Parathyroid adenoma (tissue), 2 donors: Measurements from ENCODE around the gene VSIR.

Experiments
- H2AFZ ChIP-seq: fragments of 300-600 bp; sonication (generic); one replicate; pipeline ENCODE4 v1.7.0; 2017; ENCODE audit warnings: antibody characterized with exemption, mild to moderate bottlenecking
- H3K27ac ChIP-seq: fragments of 300-600 bp; sonication (generic); one replicate; pipeline ENCODE4 v1.7.0; 2017
- H3K27me3 ChIP-seq: fragments of 300-600 bp; sonication (generic); one replicate; pipeline ENCODE4 v1.7.0; 2017; ENCODE audit warnings: low read length; ENCODE audit not compliant: control insufficient read depth, insufficient read depth
- H3K36me3 ChIP-seq: fragments of 300-600 bp; sonication (generic); one replicate; pipeline ENCODE4 v1.7.0; 2017; ENCODE audit warnings: low read length; ENCODE audit not compliant: control insufficient read depth, insufficient read depth
- H3K4me1 ChIP-seq: fragments of 300-600 bp; sonication (generic); one replicate; pipeline ENCODE4 v1.7.0; 2017; ENCODE audit warnings: control low read depth
- H3K4me2 ChIP-seq: fragments of 300-600 bp; sonication (generic); one replicate; pipeline ENCODE4 v1.7.0; 2017; ENCODE audit warnings: low read length
- H3K4me3 ChIP-seq: fragments of 300-600 bp; sonication (generic); one replicate; pipeline ENCODE4 v1.7.0; 2017; ENCODE audit warnings: low read depth, low read length
- H3K79me2 ChIP-seq: fragments of 300-600 bp; sonication (generic); one replicate; pipeline ENCODE4 v1.7.0; 2017; ENCODE audit warnings: control low read depth
- H3K9ac ChIP-seq: fragments of 300-600 bp; sonication (generic); one replicate; pipeline ENCODE4 v1.7.0; 2017; ENCODE audit warnings: mild to moderate bottlenecking
- H3K9me3 ChIP-seq: fragments of 300-600 bp; sonication (generic); one replicate; pipeline ENCODE4 v1.7.0; 2017; ENCODE audit warnings: low read length; ENCODE audit not compliant: control insufficient read depth
- TF ChIP-seq, protein P1 (sequence below): fragments of 300-600 bp; sonication (generic); IDR thresholded peaks from one replicate; pipeline ENCODE4 v1.7.0; 2017; ENCODE audit warnings: antibody characterized with exemption, mild to moderate bottlenecking
- donor health status: primary hyperparathyroidism.

VSIR gene

DNA sequence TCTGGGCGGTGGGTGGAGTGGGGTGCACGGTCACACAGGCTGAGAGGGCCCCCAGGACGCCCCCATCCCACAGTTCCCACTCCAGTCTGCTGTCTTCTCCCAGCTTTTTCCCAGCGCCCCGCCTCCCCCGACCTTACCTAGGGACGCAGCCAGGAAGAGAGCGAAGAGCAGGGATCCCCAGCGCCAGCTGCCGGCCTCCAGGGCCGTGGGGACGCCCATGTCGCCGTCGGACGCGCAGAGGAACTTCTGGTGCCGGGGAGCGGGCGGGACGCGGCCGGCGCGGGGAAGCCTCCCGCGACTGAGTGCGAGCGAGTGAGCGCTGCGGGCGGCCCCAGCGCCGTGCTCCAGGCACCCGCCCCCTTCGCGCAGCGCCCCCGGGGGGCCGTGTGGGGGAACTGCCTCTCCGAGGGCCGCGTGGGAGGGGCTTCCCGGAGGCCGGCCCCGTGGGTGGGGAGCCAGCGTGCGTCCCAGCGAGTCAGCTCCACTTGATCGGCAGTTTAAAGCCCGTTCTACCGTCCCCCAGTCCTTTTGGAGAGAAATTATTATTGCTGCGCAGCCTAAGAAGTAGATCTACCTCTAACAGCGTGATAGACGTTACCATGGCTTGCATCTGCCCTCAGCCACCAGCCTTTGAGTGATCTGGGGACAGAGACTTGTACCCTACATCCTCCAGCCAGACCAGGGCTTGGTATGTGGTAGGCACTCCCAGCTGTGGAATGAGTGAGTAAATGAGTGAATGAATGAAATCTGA, at the start of gene VSIR:
TSS of gene VSIR (minus strand) at position 300 of the 751 bp plus-strand sequence. CDS start at position 219, 81 bp downstream.
- Histone ChIP-seq H3K27me3 (no peaks in the 10 kb centered on the region), H3K4me1 (peaks cover 3% of the 10 kb centered on the region)

DNA sequence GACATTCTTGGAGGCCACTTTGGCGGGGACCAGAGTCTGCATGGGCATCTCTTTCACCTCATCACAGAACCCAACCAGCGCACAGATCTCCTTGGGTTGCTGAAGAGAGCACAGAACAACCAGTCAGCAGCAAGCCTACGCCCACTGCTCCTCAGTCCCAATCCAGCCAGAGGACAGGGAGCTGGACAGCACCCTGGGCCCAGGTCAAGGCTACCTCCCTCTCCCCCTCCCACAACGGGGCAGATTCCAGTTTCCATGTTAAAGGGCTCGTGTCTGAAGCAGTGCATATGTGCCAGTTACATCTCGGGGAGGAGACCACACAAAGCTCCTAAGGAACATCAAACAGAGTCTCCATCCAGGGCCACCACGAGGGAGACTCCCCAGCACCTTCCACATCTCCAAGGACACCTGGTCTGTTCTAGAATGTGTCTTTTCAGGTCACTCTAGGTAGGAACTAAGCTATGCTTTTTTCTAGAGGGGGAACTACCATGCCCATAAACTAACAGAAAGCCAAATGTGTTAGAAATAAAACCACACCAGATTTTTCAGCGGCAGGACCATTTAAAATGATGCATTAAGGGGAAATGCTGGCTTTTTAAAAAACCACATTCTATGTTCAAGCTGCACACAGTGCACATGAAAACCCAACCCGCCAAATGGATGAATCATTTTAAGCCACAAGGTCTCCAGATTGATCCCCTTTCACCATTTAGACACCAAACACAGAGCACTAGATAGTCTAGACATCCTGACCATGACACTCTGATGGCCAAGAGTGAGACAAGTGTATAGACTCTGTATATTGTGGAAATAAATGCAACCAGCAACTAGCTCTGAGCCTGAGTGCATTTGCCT, 48.8 kb upstream of the VSIR start:
- H2AFZ ChIP-seq: no peak overlapping the region
- H3K27ac ChIP-seq: no peak overlapping the region
- H3K9me3 ChIP-seq: no peaks in the 10 kb centered on the region
- H3K36me3 ChIP-seq: no peaks in the 10 kb centered on the region
- no peak overlapping the region for H3K4me2 ChIP-seq
- TF ChIP-seq, protein P1, sequence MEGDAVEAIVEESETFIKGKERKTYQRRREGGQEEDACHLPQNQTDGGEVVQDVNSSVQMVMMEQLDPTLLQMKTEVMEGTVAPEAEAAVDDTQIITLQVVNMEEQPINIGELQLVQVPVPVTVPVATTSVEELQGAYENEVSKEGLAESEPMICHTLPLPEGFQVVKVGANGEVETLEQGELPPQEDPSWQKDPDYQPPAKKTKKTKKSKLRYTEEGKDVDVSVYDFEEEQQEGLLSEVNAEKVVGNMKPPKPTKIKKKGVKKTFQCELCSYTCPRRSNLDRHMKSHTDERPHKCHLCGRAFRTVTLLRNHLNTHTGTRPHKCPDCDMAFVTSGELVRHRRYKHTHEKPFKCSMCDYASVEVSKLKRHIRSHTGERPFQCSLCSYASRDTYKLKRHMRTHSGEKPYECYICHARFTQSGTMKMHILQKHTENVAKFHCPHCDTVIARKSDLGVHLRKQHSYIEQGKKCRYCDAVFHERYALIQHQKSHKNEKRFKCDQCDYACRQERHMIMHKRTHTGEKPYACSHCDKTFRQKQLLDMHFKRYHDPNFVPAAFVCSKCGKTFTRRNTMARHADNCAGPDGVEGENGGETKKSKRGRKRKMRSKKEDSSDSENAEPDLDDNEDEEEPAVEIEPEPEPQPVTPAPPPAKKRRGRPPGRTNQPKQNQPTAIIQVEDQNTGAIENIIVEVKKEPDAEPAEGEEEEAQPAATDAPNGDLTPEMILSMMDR: no peak
- no peaks in the 10 kb centered on the region for H3K4me1 ChIP-seq
- H3K4me3 ChIP-seq: no peak overlapping the region
- H3K9ac ChIP-seq: no peak overlapping the region
- peaks cover 3% of the 10 kb centered on the region for H3K79me2 ChIP-seq
- no peaks in the 10 kb centered on the region for H3K27me3 ChIP-seq

More for the DNA sequence above, at the start of gene VSIR:
- Histone ChIP-seq H3K36me3 (no peaks in the 10 kb centered on the region), H3K4me2 (peak within 1 kb of the TSS; percentile 73), H2AFZ (peak within 1 kb of the TSS; percentile 45), H3K79me2 (peaks cover 5% of the 10 kb centered on the region), H3K9ac (no peak within 1 kb of the TSS), H3K4me3 (peak within 1 kb of the TSS; percentile 54), H3K27ac (peak within 1 kb of the TSS; percentile 56), H3K9me3 (no peaks in the 10 kb centered on the region)
- TF ChIP-seq, protein P1: peak; percentile 87

DNA sequence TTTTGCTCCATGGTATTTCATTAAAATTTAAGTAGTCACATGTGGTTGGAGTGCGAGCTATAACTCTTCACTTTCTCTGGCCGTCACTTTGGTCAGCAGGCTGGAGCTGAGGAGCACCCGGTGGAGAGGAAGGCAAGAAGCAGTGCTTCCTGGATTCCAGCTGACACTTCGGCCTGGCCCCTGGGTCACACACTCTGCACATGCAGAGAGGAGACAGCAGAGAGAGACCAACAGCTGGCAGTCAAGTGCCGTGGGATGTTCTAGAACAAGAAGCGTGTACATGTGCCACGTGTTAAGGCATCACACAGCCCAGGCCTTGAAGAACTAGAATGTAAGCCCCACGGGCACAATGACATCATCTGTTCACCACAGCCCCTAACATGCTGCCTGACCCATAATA, 47.6 kb upstream of the VSIR start:
- no peak overlapping the region for H3K4me3 ChIP-seq
- TF ChIP-seq, protein P1: no peak
- H3K79me2 ChIP-seq: peaks cover 3% of the 10 kb centered on the region

DNA sequence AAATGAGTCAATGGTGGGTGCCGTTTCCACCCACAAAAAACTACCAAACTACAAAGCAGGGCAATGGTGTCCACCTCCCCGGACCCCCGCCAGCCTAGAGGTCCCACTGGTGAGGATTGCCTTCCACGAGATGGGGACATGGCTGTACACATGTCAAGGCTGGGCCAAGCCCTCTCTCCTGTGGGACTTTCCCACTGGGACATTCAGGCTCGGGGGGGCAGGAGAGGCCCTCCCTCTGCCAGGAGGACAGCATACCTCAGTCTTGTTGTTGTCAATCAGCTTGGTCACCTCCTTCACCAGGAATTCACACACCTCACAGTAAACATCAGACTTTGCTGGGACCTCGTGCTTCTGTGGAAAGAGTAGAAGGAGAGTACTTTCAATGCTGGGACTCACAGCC, 46.7 kb upstream of the VSIR start:
- Histone ChIP-seq H3K36me3 (no peaks in the 10 kb centered on the region), H3K9me3 (no peaks in the 10 kb centered on the region), H3K9ac (no peak overlapping the region), H3K4me1 (peaks cover 3% of the 10 kb centered on the region), H3K4me2 (no peak overlapping the region), H3K79me2 (peaks cover 3% of the 10 kb centered on the region), H2AFZ (no peak overlapping the region), H3K27me3 (no peaks in the 10 kb centered on the region), H3K4me3 (no peak overlapping the region), H3K27ac (no peak overlapping the region)
- TF ChIP-seq, protein P1: no peak

More for the DNA sequence above, 47.6 kb upstream of the VSIR start:
- Histone ChIP-seq H3K27me3 (no peaks in the 10 kb centered on the region), H3K4me1 (peaks cover under 1% of the 10 kb centered on the region), H3K4me2 (no peak overlapping the region), H2AFZ (no peak overlapping the region), H3K9me3 (no peaks in the 10 kb centered on the region), H3K36me3 (no peaks in the 10 kb centered on the region), H3K27ac (no peak overlapping the region), H3K9ac (no peak overlapping the region)
